ENCODE results near the gene OSBPL9. TPM values are rescaled to one million over a fixed set of nuclear protein-coding genes. Genes with fewer than 3 reads are reported as not detected.
"Not testable (repeated sequence)": the region's sequence is repeated elsewhere in the genome, so short reads cannot be mapped to it uniquely, and the experiment has no call there.

OSBPL9 gene
- polyA plus RNA-seq, 1 donor (not counting 4 experiments of a cell fraction or from before 2014, with no cell fraction given), result 62.7 TPM

DNA sequence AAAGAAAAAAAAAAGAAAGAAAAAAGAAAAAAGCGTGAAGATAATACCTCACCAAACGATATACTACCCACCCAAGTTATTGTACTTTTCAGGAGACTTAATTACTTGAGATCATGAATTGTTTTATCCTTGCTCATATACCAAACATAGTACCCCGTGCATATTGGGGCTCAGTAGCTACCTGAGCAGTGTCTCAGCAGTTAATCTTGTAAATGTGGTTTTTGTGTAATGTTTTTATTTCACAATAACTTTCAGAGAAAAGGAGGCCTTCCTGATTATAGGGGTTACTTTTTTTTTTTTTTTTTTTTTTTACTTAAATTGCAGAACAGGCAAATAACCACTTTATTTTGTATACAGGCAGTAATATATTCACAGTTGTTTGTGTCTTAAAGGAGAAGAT, 80.3 kb downstream of the OSBPL9 start:
- Histone ChIP-seq H3K9me1 (ENCODE audit: control insufficient read depth, extremely low read depth, insufficient read depth, low read length) (peaks cover 4% of the 10 kb centered on the region), H4K20me1 (ENCODE audit: control insufficient read depth, extremely low read depth, insufficient read depth, low read length) (no peaks in the 10 kb centered on the region), H3K9me3 (ENCODE audit: control insufficient read depth, low read depth, low read length) (no peaks in the 10 kb centered on the region), H3K4me1 (ENCODE audit: control insufficient read depth, extremely low read depth, insufficient read depth, low read length) (peaks cover 17% of the 10 kb centered on the region), H3K27ac (ENCODE audit: control insufficient read depth, insufficient read depth, low read length) (no peak overlapping the region), H3K79me2 (ENCODE audit: control insufficient read depth, insufficient read depth, low read length) (peaks cover 18% of the 10 kb centered on the region), H3K4me2 (ENCODE audit: control insufficient read depth, extremely low read depth, insufficient read depth, low read depth, low read length) (no peak overlapping the region), H3K9ac (ENCODE audit: control insufficient read depth, extremely low read depth, insufficient read depth, low read length) (no peak overlapping the region), H3K27me3 (ENCODE audit: control insufficient read depth, extremely low read depth, insufficient read depth, low read length) (no peaks in the 10 kb centered on the region), H3K36me3 (ENCODE audit: control insufficient read depth in 2 of 2, extremely low read depth in 1 of 2, insufficient read depth in 2 of 2, low read length in 2 of 2) (no peaks in the 10 kb centered on the region), H3K4me3 (ENCODE audit: control insufficient read depth in 2 of 3, extremely low read depth in 1 of 3, insufficient read depth in 2 of 3, low read depth in 1 of 3, low read length in 3 of 3) (no peak overlapping the region), H2AFZ (ENCODE audit: control insufficient read depth, low read length) (no peak overlapping the region)
- TF ChIP-seq EZH2 (IDR thresholded peaks at IDR 0.05; ENCODE audit: low read length), result no peak
- TF ChIP-seq, protein P1, sequence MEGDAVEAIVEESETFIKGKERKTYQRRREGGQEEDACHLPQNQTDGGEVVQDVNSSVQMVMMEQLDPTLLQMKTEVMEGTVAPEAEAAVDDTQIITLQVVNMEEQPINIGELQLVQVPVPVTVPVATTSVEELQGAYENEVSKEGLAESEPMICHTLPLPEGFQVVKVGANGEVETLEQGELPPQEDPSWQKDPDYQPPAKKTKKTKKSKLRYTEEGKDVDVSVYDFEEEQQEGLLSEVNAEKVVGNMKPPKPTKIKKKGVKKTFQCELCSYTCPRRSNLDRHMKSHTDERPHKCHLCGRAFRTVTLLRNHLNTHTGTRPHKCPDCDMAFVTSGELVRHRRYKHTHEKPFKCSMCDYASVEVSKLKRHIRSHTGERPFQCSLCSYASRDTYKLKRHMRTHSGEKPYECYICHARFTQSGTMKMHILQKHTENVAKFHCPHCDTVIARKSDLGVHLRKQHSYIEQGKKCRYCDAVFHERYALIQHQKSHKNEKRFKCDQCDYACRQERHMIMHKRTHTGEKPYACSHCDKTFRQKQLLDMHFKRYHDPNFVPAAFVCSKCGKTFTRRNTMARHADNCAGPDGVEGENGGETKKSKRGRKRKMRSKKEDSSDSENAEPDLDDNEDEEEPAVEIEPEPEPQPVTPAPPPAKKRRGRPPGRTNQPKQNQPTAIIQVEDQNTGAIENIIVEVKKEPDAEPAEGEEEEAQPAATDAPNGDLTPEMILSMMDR (optimal IDR thresholded peaks at IDR 0.05 in 1 of 3, IDR thresholded peaks at IDR 0.05 in 1 of 3, conservative IDR thresholded peaks at IDR 0.05 in 1 of 3; ENCODE audit: extremely low read depth in 1 of 3, insufficient read depth in 2 of 3, low read length in 3 of 3), result no peak
- FAIRE-seq (no peak), DNase-seq (ENCODE audit: low read depth, low spot score) (no peak)
- dilution Hi-C loops (cut with MboI; ENCODE audit: extremely low pct_ligation_motif_present, low sequenced_read_pairs), result no loop called here

DNA sequence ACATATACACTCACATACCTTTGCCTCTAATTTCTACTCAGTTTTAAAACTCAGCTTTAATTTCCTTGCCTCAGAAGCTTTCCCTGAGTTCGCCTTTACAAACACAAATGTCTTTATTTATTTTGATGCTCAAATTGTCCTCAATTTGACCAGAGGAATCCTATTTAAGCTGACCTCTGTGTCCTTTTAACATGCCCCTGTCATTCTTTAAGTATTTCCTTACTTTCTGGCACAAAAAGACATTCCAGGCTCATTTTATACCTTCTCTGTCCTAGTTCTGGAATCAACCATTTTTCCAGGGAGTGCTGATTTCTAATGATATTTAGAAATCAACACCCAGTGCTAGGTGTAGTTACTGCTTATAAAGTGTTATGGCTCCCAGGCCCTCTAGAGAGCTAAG, 82.5 kb downstream of the OSBPL9 start:
- dilution Hi-C loops (cut with MboI; ENCODE audit: extremely low pct_ligation_motif_present, low sequenced_read_pairs), result no loop called here

DNA sequence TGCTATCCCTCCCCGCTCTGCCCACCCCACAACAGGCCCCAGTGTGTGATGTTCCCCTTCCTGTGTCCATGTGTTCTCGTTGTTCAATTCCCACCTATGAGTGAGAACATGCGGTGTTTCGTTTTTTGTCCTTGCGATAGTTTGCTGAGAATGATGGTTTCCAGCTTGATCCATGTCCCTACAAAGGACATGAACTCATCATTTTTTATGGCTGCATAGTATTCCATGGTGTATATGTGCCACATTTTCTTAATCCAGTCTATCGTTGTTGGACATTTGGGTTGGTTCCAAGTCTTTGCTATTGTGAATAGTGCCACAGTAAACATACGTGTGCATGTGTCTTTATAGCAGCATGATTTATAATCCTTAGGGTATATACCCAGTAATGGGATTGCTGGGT, 84.9 kb downstream of the OSBPL9 start:
- H3K4me1 ChIP-seq (ENCODE audit: control insufficient read depth, extremely low read depth, insufficient read depth, low read length); FAIRE-seq; H4K20me1 ChIP-seq (ENCODE audit: control insufficient read depth, extremely low read depth, insufficient read depth, low read length); H3K9me3 ChIP-seq (ENCODE audit: control insufficient read depth, low read depth, low read length); DNase-seq (ENCODE audit: low read depth, low spot score); H3K9ac ChIP-seq (ENCODE audit: control insufficient read depth, extremely low read depth, insufficient read depth, low read length); H3K4me3 ChIP-seq (ENCODE audit: control insufficient read depth in 2 of 3, extremely low read depth in 1 of 3, insufficient read depth in 2 of 3, low read depth in 1 of 3, low read length in 3 of 3); H3K4me2 ChIP-seq (ENCODE audit: control insufficient read depth, extremely low read depth, insufficient read depth, low read depth, low read length); dilution Hi-C loops (cut with MboI; ENCODE audit: extremely low pct_ligation_motif_present, low sequenced_read_pairs); H3K27ac ChIP-seq (ENCODE audit: control insufficient read depth, insufficient read depth, low read length); H2AFZ ChIP-seq (ENCODE audit: control insufficient read depth, low read length); H3K27me3 ChIP-seq (ENCODE audit: control insufficient read depth, extremely low read depth, insufficient read depth, low read length); H3K79me2 ChIP-seq (ENCODE audit: control insufficient read depth, insufficient read depth, low read length); H3K9me1 ChIP-seq (ENCODE audit: control insufficient read depth, extremely low read depth, insufficient read depth, low read length); H3K36me3 ChIP-seq (ENCODE audit: control insufficient read depth in 2 of 2, extremely low read depth in 1 of 2, insufficient read depth in 2 of 2, low read length in 2 of 2): not testable (repeated sequence)

More for the DNA sequence above, 82.5 kb downstream of the OSBPL9 start:
- Histone ChIP-seq H3K9ac (ENCODE audit: control insufficient read depth, extremely low read depth, insufficient read depth, low read length) (no peak overlapping the region), H3K4me1 (ENCODE audit: control insufficient read depth, extremely low read depth, insufficient read depth, low read length) (no peaks in the 10 kb centered on the region), H3K79me2 (ENCODE audit: control insufficient read depth, insufficient read depth, low read length) (peaks cover 13% of the 10 kb centered on the region), H3K9me3 (ENCODE audit: control insufficient read depth, low read depth, low read length) (no peaks in the 10 kb centered on the region), H3K4me3 (ENCODE audit: control insufficient read depth in 2 of 3, extremely low read depth in 1 of 3, insufficient read depth in 2 of 3, low read depth in 1 of 3, low read length in 3 of 3) (no peak overlapping the region), H3K27ac (ENCODE audit: control insufficient read depth, insufficient read depth, low read length) (no peak overlapping the region), H3K36me3 (ENCODE audit: control insufficient read depth in 2 of 2, extremely low read depth in 1 of 2, insufficient read depth in 2 of 2, low read length in 2 of 2) (no peaks in the 10 kb centered on the region), H3K27me3 (ENCODE audit: control insufficient read depth, extremely low read depth, insufficient read depth, low read length) (no peaks in the 10 kb centered on the region), H3K4me2 (ENCODE audit: control insufficient read depth, extremely low read depth, insufficient read depth, low read depth, low read length) (no peak overlapping the region), H2AFZ (ENCODE audit: control insufficient read depth, low read length) (no peak overlapping the region), H4K20me1 (ENCODE audit: control insufficient read depth, extremely low read depth, insufficient read depth, low read length) (no peaks in the 10 kb centered on the region), H3K9me1 (ENCODE audit: control insufficient read depth, extremely low read depth, insufficient read depth, low read length) (no peaks in the 10 kb centered on the region)
- no peak for TF ChIP-seq EZH2 (IDR thresholded peaks at IDR 0.05; ENCODE audit: low read length)
- TF ChIP-seq, protein P1 (optimal IDR thresholded peaks at IDR 0.05 in 1 of 3, IDR thresholded peaks at IDR 0.05 in 1 of 3, conservative IDR thresholded peaks at IDR 0.05 in 1 of 3; ENCODE audit: extremely low read depth in 1 of 3, insufficient read depth in 2 of 3, low read length in 3 of 3), result no peak
- no peak for DNase-seq (ENCODE audit: low read depth, low spot score)
- no peak for FAIRE-seq

DNA sequence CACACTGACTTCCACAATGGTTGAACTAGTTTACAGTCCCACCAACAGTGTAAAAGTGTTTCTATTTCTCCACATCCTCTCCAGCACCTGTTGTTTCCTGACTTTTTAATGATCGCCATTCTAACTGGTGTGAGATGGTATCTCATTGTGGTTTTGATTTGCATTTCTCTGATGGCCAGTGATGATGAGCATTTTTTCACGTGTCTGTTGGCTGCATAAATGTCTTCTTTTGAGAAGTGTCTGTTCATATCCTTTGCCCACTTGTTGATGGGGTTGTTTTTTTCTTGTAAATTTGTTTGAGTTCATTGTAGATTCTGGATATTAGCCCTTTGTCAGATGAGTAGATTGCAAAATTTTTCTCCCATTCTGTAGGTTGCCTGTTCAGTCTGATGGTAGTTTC, 85.3 kb downstream of the OSBPL9 start:
- FAIRE-seq; H3K36me3 ChIP-seq (ENCODE audit: control insufficient read depth in 2 of 2, extremely low read depth in 1 of 2, insufficient read depth in 2 of 2, low read length in 2 of 2); H3K4me2 ChIP-seq (ENCODE audit: control insufficient read depth, extremely low read depth, insufficient read depth, low read depth, low read length); H3K9me3 ChIP-seq (ENCODE audit: control insufficient read depth, low read depth, low read length); H3K4me1 ChIP-seq (ENCODE audit: control insufficient read depth, extremely low read depth, insufficient read depth, low read length); H3K4me3 ChIP-seq (ENCODE audit: control insufficient read depth in 2 of 3, extremely low read depth in 1 of 3, insufficient read depth in 2 of 3, low read depth in 1 of 3, low read length in 3 of 3); H3K9ac ChIP-seq (ENCODE audit: control insufficient read depth, extremely low read depth, insufficient read depth, low read length); H3K27me3 ChIP-seq (ENCODE audit: control insufficient read depth, extremely low read depth, insufficient read depth, low read length); H4K20me1 ChIP-seq (ENCODE audit: control insufficient read depth, extremely low read depth, insufficient read depth, low read length); dilution Hi-C loops (cut with MboI; ENCODE audit: extremely low pct_ligation_motif_present, low sequenced_read_pairs); H3K27ac ChIP-seq (ENCODE audit: control insufficient read depth, insufficient read depth, low read length); DNase-seq (ENCODE audit: low read depth, low spot score); H3K9me1 ChIP-seq (ENCODE audit: control insufficient read depth, extremely low read depth, insufficient read depth, low read length); H2AFZ ChIP-seq (ENCODE audit: control insufficient read depth, low read length): not testable (repeated sequence)
- peaks cover 13% of the 10 kb centered on the region for H3K79me2 ChIP-seq (ENCODE audit: control insufficient read depth, insufficient read depth, low read length)

All from keratinocyte (primary cell).